T-helper 22 cell (primary cell): ENCODE results near the gene CD276.
"Not testable (repeated sequence)": the region's sequence is repeated elsewhere in the genome, so short reads cannot be mapped to it uniquely, and the experiment has no call there.

Experiments
- DNase-seq: peaks from one replicate; pipeline ENCODE4 v3.0.0-alpha.2; 2020; ENCODE audit warnings: low read depth

The CD276 gene

GRCh38 chr15:73684581-73685455 lies 635 bp downstream of the CD276 start:
- no peak for DNase-seq

DNA sequence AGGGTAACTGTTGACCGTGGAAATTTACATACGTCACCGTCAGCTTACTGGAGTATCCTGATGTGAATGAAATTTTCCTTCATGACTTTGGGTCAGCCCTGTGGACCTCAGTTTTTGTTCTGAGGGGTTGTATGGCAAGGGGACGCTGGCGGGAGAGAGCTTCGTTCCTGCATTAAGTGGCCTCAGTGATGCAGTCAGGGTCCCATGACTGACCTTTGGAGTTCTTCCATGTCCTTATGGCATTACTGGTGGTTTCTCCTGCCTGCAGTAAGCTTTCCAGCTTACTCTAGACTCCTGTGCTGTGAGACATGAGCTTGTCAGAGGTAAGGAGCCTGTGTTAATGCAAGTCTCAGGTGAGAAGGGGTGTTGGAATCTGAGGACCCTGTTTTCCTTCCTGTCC lies 1.8 kb downstream of the CD276 start:
- DNase-seq, result no peak

GRCh38 chr15:73686781-73687256 lies 2.6 kb downstream of the CD276 start:
- DNase-seq, result no peak

GRCh38 chr15:73687351-73687750 lies 3.2 kb downstream of the CD276 start:
- DNase-seq, result no peak

DNA sequence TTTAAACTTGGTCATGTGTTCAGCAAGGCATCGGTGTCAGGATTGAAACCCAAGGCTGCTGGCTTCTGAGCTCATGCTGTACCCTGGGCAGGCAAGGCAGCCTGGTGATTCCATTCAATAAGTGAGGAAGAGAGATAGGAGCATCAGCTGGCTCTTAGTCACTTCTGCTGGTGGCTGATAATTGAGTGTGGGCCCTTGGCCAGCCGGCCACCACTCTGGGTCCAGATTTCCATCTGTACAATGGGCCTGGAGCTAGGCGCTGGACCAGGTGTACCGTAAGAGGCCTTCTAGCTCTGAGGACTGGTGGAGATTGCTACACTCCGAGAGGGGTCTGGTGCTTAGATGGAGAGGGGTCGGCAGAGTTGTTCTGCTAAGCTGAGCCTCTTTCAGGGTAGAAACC lies 4.3 kb downstream of the CD276 start:
- DNase-seq, result no peak

DNA sequence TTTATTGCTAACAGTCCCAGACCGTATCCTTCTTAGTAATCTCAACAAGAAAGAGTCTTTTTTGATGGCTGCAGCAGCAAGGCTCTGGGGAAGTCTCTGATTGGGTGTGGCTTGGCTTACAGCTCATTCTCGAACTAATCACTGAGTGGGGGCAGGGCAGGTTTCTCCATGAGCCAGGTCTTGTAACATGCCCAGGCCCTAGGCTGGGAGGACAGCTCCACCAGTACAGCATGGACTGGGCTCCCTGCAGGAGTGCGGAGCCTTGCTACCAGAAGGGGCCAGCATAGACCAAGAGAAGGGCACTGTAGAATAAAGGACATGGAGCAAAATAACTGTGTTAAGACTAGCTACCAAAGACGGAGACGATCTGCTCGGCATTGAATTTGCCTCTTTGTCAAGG lies 7.2 kb downstream of the CD276 start:
- DNase-seq, result no peak

DNA sequence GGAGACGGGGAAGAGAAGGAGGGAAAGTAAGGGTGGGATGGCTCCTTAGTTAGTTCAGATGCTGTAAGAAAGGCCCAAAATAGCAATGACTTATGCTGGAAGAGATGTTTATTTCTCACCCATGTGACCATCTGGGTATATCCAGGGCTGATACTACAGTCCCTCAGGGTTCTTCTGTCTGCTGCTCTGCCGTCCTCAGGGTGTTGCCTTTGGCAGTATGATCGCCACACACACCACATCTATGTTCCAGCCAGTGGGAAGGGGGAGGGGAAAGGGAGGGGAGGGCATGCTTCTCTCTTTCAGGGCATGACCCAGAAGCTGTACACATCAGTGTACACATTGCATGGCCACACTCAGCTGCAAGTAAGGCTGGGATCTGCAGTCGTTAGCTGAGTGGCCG lies 10.2 kb downstream of the CD276 start:
- no peak for DNase-seq

DNA sequence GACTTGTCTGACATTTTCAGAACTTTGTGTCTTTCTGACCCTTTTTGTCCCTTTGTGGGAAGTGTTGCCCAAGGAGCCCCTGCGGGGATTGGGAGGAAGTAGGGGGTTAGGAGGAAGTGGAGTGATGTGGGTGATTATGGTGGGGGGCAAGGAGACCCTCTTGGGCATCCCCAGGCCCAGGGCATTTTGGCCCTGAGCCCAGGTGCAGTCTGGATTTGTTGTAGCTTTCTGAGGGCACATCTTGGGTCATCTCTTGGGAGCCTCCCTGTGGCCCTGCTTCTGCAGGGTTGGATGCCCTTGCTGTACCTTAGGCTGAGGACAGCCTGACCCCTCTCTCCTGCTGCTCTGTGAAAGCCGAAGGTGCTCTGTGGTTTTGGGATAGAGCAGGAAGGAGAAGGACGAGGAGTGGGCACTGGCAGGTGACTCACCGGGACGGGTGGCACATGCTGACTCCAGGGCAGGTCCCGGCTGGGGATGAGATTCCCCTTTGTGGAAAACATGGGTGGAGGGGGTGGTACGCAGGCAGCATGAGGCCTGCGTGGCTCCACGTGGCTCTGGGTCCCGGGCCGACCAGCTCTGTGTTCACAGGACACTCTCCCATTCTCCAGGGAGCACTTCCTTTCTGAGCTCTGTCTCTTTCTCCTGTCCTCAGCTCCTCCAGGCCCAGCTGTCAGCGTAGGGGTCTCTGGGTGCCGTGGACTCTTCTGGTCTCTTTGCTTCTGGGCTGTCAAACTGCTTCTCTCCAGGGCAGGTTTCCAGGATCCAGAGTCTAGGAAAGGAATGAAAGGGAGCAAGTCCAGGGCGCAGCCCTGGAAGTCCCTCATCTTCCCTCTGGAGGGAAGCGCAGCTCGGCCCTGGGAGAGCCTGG lies 11.8 kb downstream of the CD276 start:
- no peak for DNase-seq

GRCh38 chr15:73696641-73697001 lies 12.4 kb downstream of the CD276 start:
- no peak for DNase-seq

- DNase-seq, result peak; percentile 72
These were observed 12.9 kb downstream of the CD276 start for GRCh38 chr15:73697033-73697467.

DNA sequence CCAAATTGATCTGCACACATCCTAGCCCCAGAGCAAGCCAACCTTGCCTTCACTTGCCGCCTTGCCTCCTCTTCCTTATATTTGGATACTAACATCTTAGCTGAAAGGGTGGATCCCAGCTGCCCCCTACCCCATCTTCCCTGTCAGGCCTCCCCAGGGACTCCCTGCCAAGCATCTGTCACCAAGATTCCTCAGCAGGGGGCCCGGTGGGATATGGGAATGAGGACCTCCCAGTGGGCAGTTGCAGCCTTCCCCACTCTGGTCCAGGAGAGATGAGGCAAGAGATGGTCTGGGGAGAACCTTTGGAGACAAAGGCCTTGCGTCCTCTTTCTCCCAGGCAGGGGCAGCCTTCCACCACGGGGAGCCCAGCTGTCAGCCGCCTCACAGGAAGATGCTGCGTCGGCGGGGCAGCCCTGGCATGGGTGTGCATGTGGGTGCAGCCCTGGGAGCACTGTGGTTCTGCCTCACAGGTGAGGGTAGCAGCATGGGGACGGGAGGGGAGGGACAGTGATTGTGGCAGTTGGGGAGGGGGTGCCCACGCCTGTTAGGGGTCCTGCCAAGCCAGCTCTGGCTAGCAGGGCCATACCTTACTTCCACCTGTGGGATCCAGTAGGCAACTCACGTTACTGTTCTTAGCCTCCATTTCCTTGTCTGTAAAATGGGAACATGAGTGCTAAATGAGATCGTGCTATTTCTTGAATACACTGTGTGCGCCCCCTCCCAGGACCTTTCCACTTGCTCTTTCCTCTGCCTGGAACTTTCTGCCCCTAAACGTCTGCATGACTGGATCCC lies 15.3 kb downstream of the CD276 start:
- no peak for DNase-seq

DNA sequence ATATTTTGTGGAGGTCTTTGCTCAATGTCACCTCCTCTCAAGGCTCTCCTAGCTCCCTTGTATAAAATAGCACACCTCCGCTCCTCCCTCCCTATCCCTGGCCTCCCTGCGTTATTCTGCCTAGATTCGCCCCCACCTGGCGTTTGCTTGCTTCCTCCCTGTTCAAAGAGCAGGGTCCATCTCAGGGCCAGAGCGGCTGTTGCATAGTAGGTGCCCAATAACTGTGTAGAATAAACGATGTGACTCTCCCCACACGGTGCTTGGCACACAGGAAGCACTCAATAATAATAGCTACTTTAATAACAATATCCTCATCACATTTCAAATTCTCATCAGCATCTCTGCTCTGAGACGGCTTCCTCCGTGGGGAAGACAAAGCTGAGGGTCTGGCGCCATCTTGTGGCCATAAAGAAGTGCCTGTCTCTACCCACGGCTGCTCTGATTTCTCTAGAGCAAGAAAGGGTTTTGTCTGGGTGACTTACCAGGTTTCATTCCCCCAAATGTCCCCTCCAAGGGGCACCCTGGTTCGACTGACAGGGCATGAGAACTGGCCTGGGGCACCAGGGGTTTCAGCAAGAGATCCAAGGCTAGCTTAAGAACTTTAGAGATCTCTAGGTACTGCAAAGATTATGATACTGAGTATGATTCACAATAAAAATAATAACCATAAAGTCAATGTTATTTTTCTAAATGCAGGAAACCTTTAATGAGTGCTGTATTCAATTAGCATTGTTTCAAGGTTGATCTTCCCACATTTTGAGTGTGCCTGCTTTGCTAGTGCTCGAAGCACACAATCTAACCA lies 16.1 kb downstream of the CD276 start:
- DNase-seq, result peak; percentile 39

GRCh38 chr15:73702311-73703239 lies 18.4 kb downstream of the CD276 start:
- DNase-seq, result not testable (repeated sequence)

GRCh38 chr15:73703601-73704000 lies 19.4 kb downstream of the CD276 start:
- DNase-seq, result not testable (repeated sequence)

GRCh38 chr15:73704142-73704868 lies 20.1 kb downstream of the CD276 start:
- not testable (repeated sequence) for DNase-seq

DNA sequence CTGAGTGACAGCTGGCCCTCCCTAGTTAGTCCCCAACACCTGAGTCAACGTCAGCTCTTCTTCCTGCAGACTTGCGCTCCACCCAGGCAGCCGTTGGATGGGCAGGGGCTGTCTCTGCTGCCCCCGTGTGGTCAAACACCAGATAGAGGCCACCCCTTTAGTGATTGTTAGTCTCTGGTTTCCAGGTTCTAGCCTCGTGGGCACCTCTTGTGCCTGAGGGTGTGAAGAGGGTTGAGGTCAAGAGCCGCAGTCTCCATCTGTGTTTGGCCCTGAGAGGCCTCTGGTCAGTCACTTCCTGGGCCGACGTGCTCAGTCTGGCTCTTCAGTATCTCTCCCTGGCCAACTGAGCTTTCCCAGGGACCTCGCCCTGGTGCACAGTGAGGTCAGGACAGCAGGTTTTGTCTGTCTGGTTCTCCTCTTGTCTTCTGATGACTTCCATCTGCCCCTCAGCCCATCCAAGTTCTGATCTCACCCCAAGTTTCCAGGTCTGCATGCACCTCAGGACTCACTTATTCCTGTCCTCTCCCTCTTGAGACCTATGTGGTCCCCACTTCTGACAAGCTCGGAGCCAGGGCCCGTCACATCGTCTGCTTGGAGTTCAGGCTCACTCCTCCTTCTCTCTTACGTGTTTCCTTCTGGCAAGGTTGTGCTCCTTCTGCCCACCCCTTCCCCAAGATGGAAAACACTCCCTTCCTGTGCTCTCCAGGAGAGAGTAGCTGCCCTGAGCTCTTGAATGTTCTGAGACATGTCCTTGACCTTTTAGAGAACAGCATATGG lies 20.9 kb downstream of the CD276 start:
- DNase-seq, result peak; percentile 12

GRCh38 chr15:73708691-73709090 lies 24.5 kb downstream of the CD276 start:
- no peak for DNase-seq

GRCh38 chr15:73709241-73709640 lies 25.1 kb downstream of the CD276 start:
- no peak for DNase-seq

DNA sequence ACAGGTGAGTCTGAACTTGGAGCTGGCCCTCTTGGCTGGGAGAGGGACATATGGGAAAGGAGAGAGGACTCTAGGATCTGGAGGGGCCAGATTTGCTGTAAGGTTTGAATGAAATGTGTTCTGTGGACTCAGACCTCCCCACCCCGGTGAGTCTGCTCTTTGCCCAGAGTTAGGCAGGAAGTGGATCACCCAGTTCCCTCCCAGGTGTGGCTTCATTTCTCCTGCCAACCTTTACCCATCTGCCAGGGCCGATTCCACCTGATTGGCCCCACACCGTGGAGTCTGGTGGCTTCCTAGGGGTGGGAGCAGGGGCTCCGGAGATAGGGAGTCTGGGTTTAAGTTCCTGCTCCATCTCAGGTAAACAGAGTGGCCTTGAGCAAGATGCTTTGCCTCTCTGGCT lies 25.5 kb downstream of the CD276 start:
- no peak for DNase-seq
